Panc1 (cell line): ENCODE data around the gene ATPAF2.

ENCODE experiments used
- CTCF ChIP-seq: fragments of 450-650 bp; IDR thresholded peaks from 2 replicates; pipeline ENCODE4 v1.5.1; 2017; ENCODE audit warnings: mild to moderate bottlenecking
- POLR2AphosphoS5 ChIP-seq: IDR thresholded peaks from 2 replicates; pipeline ENCODE4 v1.6.1; 2012; ENCODE audit warnings: mild to moderate bottlenecking, low read depth, low read length, moderate library complexity
- REST ChIP-seq, 2 experiments: IDR thresholded peaks; 2 replicates each; pipeline ENCODE4 v1.6.1; 2011 to 2012; ENCODE audit warnings: low read depth in 2 of 2, control low read depth in 1 of 2, low read length in 1 of 2, mild to moderate bottlenecking in 1 of 2, moderate library complexity in 1 of 2; ENCODE audit not compliant: insufficient read depth in 1 of 2
- TCF7L2 ChIP-seq: IDR thresholded peaks from 2 replicates; pipeline ENCODE4 v1.6.1; 2011; ENCODE audit warnings: mild to moderate bottlenecking, low read depth, low read length, inconsistent platforms

GRCh38 chr17:17976931-17977570 is 61.9 kb downstream of the ATPAF2 start:
- no peak for TF ChIP-seq CTCF
- TF ChIP-seq TCF7L2 = no peak
- TF ChIP-seq REST (IDR thresholded peaks at IDR 0.05; ENCODE audit: insufficient read depth in 1 of 2, low read depth in 2 of 2, low read length in 1 of 2) = no peak
- TF ChIP-seq POLR2AphosphoS5 = no peak
